Loucy (cell line): ENCODE results near the gene CERK.

Experiments used
- H2AFZ ChIP-seq: fragments of 200-600 bp; sonication (generic); 2 replicates; pipeline ENCODE4 v1.6.0; 2016; ENCODE audit warnings: antibody characterized with exemption, mild to moderate bottlenecking, low read length, moderate library complexity
- H3F3A ChIP-seq: fragments of 200-600 bp; 2 replicates; pipeline ENCODE4 v1.6.0; 2016; ENCODE audit warnings: antibody characterized with exemption, low read depth, mild to moderate bottlenecking
- H3K27me3 ChIP-seq: fragments of 200-600 bp; sonication (generic); 2 replicates; pipeline ENCODE4 v1.6.1; 2014; ENCODE audit warnings: low read length, mild to moderate bottlenecking; ENCODE audit not compliant: insufficient read depth, poor library complexity, severe bottlenecking
- H3K36me3 ChIP-seq: fragments of 200-600 bp; sonication (generic); 2 replicates; pipeline ENCODE4 v1.6.1; 2016; ENCODE audit warnings: low read length; ENCODE audit not compliant: insufficient read depth
- H3K4me1 ChIP-seq: fragments of 200-600 bp; sonication (generic); 2 replicates; pipeline ENCODE4 v1.5.1; 2014; ENCODE audit warnings: low read length, mild to moderate bottlenecking; ENCODE audit not compliant: insufficient read depth, poor library complexity, severe bottlenecking
- H3K4me2 ChIP-seq: fragments of 200-600 bp; sonication (generic); 2 replicates; pipeline ENCODE4 v1.6.0; 2014; ENCODE audit warnings: antibody characterized with exemption, low read length, low read depth, mild to moderate bottlenecking; ENCODE audit not compliant: poor library complexity, severe bottlenecking
- H3K4me3 ChIP-seq: fragments of 200-600 bp; sonication (generic); 2 replicates; pipeline ENCODE4 v1.5.1; 2014; ENCODE audit warnings: low read length, mild to moderate bottlenecking, mixed read lengths; ENCODE audit not compliant: poor library complexity, severe bottlenecking
- H3K79me2 ChIP-seq: fragments of 200-600 bp; sonication (generic); 2 replicates; pipeline ENCODE4 v1.6.1; 2014; ENCODE audit warnings: low read length; ENCODE audit not compliant: insufficient read depth
- H3K9ac ChIP-seq: fragments of 200-600 bp; sonication (generic); 2 replicates; pipeline ENCODE4 v1.6.0; 2014; ENCODE audit warnings: mild to moderate bottlenecking, low read depth, low read length, moderate library complexity; ENCODE audit not compliant: poor library complexity, severe bottlenecking
- H3K9me2 ChIP-seq: fragments of 200-600 bp; sonication (generic); replicated peaks from 2 replicates; pipeline ENCODE4 v1.6.1; 2016; ENCODE audit warnings: low read depth, low read length, mixed read lengths
- H3K9me3 ChIP-seq: fragments of 200-600 bp; sonication (generic); 2 replicates; pipeline ENCODE4 v1.6.1; 2014; ENCODE audit warnings: mild to moderate bottlenecking, antibody characterized with exemption, low read length, low read depth; ENCODE audit not compliant: insufficient read depth
- H4K20me1 ChIP-seq: fragments of 200-600 bp; sonication (generic); 2 replicates; pipeline ENCODE4 v1.6.0; 2014; ENCODE audit warnings: antibody characterized with exemption, low read length, mild to moderate bottlenecking; ENCODE audit not compliant: insufficient read depth, poor library complexity, severe bottlenecking
- CTCF ChIP-seq: fragments of 200-600 bp; sonication (generic); conservative IDR thresholded peaks from 2 replicates; pipeline ENCODE4 v1.5.1; 2014; ENCODE audit warnings: mild to moderate bottlenecking, antibody characterized with exemption, low read length
- EZH2phosphoT487 ChIP-seq: fragments of 200-600 bp; IDR thresholded peaks from 2 replicates; pipeline ENCODE4 v1.6.1; 2018; ENCODE audit warnings: antibody characterized with exemption, mild to moderate bottlenecking, moderate library complexity, borderline replicate concordance

The CERK gene

GRCh38 chr22:46764779-46765485 is 26.9 kb upstream of the CERK start:
- H3K4me2 ChIP-seq: peak overlapping the region; percentile 78
- peaks cover 81% of the 10 kb centered on the region for H3K79me2 ChIP-seq
- H3K9ac ChIP-seq: peak overlapping the region; percentile 95
- peaks cover 30% of the 10 kb centered on the region for H3K4me1 ChIP-seq
- no peaks in the 10 kb centered on the region for H3K36me3 ChIP-seq
- H4K20me1 ChIP-seq: peaks cover 17% of the 10 kb centered on the region
- TF ChIP-seq CTCF: no peak
- H3K9me2 ChIP-seq: no peaks in the 10 kb centered on the region
- H3K4me3 ChIP-seq: peak overlapping the region; percentile 96
- H3K27me3 ChIP-seq: no peaks in the 10 kb centered on the region
- H3K9me3 ChIP-seq: no peaks in the 10 kb centered on the region
- no peak overlapping the region for H2AFZ ChIP-seq
- H3F3A ChIP-seq: no peaks in the 10 kb centered on the region

DNA sequence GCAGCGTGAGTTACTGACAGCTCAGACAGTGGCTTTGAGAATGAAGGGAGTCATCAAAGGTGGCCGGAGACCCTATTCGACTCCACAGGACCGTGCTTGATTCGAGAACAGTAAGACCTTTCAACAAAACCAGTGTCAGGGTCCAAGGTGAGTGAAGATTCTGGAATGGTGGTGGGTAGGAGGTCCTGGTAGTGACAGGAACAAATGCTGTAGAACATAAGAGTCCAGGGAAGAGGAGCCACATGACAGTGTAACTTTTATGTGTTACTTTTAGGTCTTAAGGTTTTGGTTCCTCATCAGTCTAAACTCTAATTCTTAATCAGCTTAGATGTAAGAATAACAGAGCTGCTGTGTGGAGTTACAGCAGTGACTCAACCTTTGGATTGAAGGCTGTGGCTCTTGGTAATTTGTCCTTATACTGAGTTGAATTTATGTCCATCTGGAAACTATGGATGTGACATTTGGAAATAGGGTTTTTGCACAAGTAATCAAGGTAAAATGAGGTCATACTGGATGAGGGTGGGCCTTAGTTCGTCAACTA is 26.2 kb upstream of the CERK start:
- no peak overlapping the region for H2AFZ ChIP-seq
- H3K9me3 ChIP-seq: no peaks in the 10 kb centered on the region
- peaks cover 16% of the 10 kb centered on the region for H4K20me1 ChIP-seq
- no peaks in the 10 kb centered on the region for H3K27me3 ChIP-seq
- peak overlapping the region; percentile 78 for H3K4me2 ChIP-seq
- H3K36me3 ChIP-seq: no peaks in the 10 kb centered on the region
- peaks cover 30% of the 10 kb centered on the region for H3K4me1 ChIP-seq
- H3K9ac ChIP-seq: peak overlapping the region; percentile 95
- H3K9me2 ChIP-seq: no peaks in the 10 kb centered on the region
- no peaks in the 10 kb centered on the region for H3F3A ChIP-seq
- peak overlapping the region; percentile 96 for H3K4me3 ChIP-seq
- peaks cover 74% of the 10 kb centered on the region for H3K79me2 ChIP-seq
- TF ChIP-seq EZH2phosphoT487: no peak
- no peak for TF ChIP-seq CTCF

DNA sequence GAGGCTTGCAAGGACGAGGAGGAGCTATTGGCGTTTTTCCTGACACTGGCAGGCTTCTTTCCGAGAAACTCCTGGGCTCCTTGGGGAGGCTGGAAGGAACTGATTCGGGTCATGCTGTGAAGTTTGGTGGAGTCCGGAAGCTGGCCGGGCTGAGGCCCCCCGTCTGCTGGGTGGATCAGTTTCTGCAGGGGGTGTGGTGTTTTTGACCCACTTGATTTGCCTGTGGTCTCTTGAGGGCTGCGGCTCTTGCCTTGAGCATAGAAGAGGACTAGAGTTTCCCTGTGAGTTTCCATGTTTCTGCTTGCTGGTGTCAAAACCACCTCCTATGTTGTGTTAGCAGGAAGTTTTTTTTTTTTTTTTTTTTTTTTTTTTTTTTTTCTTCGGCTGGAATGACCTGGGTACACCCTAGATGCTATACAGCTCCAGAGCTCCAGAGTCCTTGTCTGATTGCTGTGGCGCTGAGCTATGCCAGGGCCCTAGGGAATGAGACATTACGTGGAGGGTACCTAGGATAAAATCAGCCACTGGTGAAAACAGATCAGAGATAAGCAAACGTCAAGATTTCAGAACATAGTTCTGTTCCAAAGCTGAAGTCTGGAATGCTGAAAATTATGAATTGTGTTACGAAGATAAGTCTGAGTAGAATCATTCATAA is 25.1 kb upstream of the CERK start:
- peak overlapping the region; percentile 95 for H3K9ac ChIP-seq
- no peaks in the 10 kb centered on the region for H3K36me3 ChIP-seq
- peaks cover 30% of the 10 kb centered on the region for H3K4me1 ChIP-seq
- TF ChIP-seq CTCF (no peak), EZH2phosphoT487 (no peak)
- no peaks in the 10 kb centered on the region for H3K9me3 ChIP-seq
- peak overlapping the region; percentile 96 for H3K4me3 ChIP-seq
- H2AFZ ChIP-seq: peak overlapping the region; percentile 84
- peak overlapping the region; percentile 78 for H3K4me2 ChIP-seq
- peaks cover 67% of the 10 kb centered on the region for H3K79me2 ChIP-seq
- no peaks in the 10 kb centered on the region for H3K9me2 ChIP-seq
- H3K27me3 ChIP-seq: no peaks in the 10 kb centered on the region
- H4K20me1 ChIP-seq: peaks cover 16% of the 10 kb centered on the region
- no peaks in the 10 kb centered on the region for H3F3A ChIP-seq
